ENCODE measurements around the gene TFDP2.

TFDP2 gene

DNA sequence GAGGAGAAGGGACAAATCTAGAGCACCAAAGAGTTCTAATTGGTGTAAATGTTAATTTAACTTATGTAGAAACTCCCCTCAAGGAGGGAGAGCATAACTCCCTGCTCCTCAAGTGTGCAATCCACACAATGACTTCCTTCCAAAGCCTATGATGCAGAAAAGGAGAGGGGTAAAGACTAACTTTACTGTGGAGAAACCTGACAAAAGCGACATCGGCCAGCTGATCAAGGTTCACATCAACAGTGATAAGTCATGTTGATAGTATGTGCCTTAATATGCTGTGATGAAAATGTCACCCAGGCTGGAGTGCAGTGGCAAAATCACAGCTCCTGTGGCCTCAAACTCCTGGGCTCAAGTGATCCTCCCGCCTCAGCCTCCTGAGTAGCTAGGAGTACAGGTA lies 76.5 kb downstream of the TFDP2 start:
- DNase-seq: no peak

DNA sequence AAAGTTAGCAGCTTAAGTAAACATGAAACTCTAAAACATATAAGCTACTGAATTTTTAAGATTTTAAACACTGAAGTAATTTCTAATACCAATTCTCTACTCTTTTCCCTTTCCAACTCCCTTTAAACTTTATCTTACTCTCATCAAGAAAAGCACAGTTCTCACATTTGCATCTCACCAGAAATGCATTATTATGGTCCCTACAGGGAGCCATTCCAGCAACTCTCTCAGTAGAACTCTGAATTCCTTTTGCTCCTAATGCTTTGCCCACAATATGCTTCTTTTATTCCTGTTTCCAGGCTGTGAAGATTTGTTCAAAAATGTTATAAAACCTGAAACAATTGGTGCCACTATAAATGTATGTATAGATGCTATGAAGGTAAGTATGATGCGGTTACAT lies 83.4 kb downstream of the TFDP2 start:
- no peak for DNase-seq

DNA sequence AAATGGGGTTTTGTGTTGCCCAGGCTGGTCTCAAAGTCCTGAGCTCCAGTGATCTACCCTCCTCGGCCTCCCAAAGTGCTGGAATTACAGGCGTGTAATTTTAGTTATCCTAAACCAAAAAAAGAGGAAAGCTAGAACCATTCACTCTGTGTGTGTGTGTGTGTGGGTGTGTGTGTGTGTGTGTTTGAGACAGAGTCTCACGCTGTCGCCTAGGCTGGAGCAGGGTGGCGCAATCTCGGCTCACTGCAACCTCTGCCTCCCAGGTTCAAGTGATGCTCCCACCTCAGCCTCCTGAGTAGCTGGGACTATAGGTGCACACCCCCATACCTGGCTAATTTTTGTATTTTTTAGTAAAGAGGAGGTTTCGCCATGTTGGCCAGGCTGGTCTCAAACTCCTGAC lies 84.0 kb downstream of the TFDP2 start:
- DNase-seq: no peak

DNA sequence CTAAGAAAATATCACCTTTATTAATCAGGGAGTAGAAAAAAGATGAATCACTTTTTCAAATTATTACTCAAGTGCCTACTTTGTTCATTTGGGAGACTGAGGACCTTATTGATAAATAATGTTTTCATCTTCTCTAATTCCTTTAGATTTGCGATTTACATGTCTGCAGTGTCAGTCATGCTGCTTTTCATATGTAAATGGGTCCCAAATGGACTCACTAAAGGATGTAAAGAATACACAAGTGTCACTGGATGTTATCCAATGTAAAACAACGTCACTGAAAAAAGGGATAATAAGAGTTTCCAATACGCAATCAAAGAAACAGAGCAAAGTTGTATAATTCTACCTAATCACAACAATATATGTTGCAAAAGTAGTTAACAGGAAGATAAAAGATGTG lies 84.9 kb downstream of the TFDP2 start:
- no peak for DNase-seq

DNA sequence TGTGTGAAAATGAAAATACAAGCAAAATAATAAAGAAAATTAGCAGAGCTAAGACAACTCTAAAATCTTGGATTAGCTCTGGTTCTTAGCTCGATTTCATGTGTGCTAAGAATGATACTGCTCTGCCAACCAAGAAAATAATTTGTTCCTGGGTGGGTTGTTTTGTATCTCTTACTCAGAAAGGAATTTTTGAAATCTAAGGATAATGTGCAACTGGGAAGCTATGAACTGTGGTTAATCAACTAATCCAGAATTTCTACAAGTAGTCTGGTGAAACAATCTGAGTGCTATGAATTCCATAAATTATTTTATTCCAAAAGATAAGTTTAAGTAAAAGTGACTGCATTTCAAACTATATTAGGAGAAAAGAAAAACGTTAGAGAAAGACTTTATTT lies 92.0 kb downstream of the TFDP2 start:
- DNase-seq: no peak

DNA sequence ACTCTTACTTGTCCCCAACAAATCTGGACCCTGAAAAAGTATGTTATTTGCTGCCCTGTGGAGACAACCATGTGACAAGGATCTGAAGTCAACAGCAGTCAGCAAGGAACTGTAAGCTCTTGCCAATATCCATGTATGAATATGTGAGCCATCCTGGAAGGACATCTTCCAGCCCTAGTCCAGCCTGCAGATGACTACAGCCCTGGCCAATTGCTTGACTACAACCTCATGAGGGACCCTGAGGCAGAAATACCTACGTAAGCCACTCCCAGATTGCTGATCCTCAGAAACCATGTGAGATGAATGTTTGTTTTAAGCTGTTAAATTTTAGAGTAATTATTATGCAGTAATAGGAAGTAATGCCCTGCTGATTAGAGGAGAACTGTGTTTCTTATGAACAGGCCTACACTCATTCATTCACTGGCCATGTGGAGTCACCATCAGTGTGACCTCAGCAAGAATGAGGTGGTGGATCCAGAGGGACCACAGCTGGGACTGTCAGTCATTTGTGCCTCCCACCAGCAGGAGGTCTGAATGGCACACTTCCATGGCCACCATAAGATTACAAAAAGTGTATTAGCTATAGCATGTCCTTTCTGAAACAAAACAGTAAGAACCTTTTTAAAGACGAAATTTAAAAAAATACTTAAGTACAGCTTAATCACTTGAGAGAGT lies 92.6 kb downstream of the TFDP2 start:
- no peak for DNase-seq

DNA sequence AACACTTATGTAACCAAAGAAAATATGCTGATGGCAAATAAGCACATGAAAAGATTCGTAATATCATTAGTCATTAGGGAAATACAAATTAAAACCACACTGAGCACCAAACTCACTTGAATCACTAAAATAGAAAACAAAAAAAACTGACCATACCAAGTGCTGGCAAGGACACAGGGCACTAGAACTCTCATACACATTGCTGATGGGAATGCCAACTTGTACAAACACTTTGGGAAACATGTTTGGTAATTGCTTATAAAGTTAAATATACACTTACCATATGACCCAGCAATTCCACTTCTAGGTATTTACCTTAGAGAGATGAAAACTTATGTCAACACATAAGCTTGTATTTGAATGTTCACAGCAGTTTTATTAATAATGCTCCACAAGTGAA lies 95.5 kb downstream of the TFDP2 start:
- no peak for DNase-seq

DNA sequence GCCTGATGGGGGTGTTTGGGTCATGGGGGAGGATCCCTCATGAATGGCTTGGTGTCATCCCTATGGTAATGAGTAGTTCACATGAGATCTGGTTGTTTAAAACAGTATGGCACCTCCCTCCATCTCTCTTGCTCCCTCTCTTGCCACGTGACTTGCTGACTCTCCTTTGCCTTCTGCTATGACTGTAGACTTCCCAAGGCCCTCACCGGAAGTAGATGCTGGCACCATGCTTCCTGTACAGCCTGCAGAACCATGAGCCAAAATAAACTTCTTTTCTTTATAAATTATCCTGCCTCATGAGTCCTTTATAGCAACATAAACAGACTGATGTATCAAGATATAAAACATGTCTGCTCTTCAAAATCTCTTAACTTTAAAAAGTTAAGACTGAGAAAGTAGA lies 96.1 kb downstream of the TFDP2 start:
- DNase-seq: no peak

DNA sequence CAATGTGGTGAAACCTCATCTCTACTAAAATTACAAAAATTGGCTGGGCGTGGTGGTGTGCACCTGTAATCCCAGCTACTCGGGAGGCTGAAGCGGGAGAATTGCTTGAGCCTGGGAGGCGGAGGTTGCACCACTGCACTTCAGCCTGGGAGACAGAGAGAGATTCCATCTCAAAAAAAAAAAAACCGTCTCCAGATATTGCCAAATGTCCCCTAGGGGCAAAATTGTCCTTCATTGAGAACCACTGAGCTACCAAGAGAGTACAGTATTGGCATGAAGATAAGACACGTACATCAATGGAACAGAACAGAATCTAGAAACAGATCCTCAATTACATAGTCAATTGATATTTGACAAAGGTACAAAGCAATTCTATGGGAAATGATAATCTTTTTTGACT lies 98.0 kb downstream of the TFDP2 start:
- DNase-seq: no peak

DNA sequence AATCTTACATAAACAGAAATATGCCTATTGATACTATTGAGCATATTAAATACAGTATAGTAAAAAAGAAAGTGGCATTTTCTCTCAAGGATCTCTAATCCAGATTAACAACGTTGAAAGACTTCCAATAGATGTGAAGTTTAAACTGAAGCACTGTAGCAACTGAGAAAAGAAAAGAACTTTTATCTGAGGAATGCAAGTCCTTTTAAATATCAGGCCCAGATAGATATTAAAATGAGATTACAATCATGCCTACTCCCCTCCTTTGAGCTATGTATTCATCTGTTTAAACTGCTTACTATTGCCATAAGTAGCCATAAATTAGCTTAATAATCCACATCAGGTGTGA lies 102.3 kb downstream of the TFDP2 start:
- DNase-seq: no peak

DNA sequence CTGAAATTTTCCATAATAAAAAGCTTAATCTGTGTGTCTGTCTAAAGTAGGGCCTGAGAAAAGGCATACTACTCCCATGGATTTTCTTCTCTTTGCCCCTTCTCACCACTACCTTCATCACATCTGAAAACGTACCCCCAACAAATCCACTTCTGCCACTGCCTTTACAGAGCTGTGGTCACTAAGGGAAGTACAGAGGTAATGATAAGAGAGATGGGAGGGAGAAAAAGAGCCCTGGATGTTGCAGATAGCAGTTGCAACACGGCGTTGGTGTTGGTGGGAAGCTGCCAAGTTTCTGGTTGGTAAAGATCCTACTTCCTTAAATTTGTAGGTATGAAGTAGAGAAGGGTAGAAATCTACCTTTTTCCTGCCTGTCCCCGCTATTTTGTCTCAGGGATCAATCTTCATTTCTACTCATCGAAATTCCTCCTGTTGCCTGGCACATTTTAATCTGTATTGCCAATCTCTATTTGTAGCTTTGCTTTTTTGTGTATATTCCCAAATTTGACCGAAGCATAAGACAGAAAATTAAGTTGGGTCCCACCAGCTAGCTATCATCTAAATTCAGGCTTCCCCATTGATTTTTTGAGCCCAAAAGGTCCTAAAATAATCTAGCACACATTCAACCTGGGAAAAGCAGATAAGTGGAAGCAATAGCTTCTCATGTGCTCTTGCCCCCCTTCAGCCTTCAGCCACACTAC lies 102.9 kb downstream of the TFDP2 start:
- DNase-seq: peak; percentile 37

DNA sequence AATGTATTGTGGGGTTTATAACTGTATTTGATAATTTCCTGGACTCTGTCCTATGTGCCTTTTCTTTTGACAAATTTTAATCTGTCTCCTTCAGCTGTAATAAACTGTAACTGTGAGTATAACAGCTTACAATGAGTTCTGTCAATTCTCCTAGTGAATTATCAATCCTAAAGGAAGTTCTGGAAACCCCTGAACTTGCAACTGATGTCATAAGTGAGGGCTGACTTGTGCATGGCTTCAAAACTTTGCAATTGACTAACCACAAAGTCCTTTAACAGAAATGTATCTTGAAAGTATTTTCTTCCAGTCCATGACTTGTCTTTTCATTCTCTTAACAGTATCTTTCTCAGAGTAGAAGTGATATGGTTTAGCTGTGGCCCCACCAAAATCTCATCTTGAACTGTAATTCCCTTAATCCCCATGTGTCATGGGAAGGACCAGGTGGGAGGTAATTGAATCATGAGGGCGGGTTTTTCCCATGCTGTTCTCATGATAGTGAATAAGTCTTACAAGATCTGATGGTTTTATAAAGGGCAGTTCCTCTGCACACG lies 108.3 kb downstream of the TFDP2 start:
- peak; percentile 58 for DNase-seq

DNA sequence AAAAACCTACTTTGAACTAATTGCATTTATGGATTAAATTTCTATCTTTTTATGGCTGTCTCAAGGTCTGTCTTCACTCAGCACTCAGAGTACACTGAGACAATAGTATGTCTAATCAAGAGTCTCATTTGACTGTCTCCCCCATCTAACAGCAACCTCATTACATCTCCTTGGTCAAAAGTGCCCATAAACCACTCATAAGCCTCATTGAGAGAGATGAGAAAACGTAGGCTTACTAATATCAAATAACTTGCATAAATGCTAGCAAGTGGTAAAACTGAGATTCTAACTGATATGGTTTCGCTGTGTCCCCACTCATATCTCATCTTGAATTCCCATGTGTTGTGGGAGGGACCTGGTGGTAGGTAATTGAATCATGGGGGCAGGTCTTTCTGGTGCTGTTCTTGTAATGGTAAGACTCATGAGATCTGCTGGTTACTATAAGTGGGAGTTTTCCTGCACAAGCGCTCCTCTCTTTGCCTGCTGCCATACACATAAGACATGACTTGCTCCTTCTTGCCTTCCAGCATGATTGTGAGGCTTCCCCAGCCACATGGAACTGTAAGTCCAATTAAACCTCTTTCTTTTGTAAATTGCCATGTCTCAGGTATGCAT lies 113.9 kb downstream of the TFDP2 start:
- no peak for DNase-seq

DNA sequence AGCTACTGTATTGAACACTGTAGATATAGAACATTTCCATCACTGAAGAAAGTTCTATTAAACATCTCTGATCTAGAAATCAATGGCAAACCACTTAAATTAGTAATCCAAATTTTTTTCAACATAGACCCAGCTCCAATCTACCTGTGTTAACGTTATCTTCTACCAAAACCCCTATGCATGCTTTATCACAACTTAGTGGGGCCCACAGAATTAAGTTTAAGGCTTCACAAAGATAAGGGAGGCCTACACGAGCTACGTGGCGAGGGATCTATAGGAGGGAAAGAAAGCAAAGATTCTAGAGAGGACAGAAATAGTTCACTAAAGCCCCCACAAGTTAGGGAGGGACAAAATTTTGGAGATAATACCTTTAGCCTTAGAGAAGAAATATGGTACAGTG lies 116.1 kb downstream of the TFDP2 start:
- no peak for DNase-seq

DNA sequence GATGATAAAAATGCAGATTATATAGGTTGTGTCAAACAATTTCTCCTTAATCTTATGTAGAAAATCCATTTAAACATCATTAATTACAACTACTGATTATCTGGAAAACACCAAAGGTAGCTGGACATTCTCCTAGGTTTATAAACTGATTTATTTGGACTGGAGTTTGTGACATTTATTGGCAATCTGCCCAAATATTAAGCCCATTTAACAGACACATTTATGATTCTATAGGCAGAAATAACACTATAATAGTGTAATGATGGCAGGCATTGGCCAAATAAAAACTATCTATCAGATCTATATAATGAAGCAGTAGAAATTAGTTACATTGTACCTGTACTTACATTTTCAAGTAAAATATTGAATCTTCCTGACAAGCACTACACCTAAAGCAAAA lies 117.8 kb downstream of the TFDP2 start:
- DNase-seq: no peak

DNA sequence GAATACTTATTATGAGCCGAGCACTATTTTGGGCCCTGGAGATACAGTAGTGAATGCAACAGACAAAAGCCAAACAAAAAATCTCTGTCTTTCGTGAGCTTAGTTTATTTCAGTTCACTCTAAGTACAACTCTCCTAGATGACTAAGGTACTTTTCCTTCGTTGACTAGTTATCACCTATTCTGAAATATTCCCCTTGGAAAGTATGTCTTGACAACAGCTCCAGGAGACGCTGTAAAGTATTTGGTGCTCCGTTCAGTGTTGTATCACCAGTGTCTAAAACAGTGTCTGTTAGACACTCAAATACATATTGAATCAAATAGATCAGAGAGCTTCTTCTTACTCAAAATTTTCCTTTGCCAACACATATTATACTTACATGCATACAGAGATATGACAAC lies 119.6 kb downstream of the TFDP2 start:
- DNase-seq: no peak

DNA sequence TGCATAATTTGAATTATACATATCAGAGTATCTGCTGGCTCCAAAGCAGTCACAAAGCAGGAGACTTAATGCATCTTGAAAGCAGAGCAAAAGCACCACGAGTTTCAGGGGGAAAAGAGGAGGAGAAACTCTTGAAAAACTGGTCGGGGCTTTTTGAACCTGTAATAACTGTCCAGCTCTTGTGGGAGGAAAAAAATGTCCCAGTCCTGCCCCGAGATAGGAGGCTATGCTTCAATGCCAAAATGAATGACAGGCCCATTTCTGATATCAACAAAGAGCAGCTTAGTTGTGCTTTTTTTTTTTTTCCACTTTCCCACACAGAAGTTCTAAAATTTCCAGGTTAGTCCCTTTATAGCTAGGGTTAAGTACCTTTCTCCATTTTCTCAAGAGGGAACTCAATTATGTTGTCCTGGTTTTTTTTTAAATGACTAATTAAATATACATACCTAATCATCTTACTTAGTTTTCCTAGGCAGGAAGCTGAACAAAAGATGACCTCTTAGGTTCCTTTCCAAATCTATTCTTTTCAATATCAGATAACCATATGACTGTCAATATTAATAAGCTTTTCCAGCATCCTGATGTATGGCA lies 120.2 kb downstream of the TFDP2 start:
- no peak for DNase-seq

DNA sequence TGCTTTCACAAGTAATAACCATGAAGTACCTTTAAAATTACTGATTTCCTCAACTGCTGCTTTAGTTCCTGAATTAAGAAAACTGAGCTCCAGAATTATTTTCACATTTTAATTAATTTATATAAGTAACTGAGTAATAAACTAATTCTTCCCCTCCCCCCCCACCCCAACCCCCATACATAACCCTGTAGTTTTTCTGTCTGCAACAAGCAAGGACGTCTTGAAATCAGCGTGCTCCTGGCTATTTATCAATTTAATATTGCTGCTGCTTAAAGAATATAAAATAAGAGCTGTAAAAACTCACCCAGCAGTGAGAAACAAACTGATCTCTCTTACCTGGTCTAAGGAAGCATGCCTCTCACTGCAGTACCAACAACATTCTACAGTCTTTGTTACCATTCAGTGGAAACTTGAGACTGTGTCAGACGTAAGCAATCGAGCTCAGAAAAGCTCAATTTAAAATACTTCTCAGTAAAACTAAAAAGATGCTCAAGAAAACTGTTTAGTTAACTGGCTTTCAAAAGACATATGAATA lies 121.0 kb downstream of the TFDP2 start:
- peak; percentile 54 for DNase-seq

DNA sequence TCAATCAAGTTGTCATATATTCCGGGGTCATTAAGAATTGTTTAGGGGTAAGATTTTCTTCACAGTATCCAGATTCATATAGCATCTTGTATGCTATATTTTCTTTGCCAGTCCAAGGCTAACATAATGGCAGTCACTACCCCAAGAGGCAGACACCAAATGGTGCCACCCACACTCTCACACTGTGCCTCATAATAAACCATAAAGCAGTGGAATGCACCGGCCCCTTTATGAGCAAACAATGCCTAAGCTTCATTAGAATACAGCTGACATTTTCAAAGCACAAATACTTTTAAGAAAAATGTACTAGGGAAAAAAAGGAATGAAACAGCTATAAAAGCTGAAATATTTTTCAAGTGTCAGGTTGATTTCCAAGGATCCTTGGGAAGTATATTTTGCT lies 121.6 kb downstream of the TFDP2 start:
- peak; percentile 53 for DNase-seq

DNA sequence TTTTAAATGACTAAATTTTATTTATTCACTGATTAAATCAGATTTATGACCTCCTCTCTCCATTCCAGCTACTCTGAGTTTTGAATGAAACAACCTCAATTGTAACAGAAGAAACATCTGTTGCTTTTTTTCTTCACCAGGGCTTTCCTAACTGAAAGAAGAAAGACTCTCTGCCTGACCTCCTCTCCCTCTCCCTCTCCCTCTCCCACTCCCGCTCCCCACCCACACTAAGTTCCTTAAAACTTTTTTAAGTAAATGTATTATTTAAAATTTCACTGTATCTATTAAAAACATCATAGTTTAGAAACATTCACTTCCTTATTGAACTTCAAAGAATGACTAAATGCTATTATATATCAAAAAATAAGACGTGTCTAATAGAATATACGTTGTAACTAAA lies 122.0 kb downstream of the TFDP2 start:
- DNase-seq: peak; percentile 52

DNA sequence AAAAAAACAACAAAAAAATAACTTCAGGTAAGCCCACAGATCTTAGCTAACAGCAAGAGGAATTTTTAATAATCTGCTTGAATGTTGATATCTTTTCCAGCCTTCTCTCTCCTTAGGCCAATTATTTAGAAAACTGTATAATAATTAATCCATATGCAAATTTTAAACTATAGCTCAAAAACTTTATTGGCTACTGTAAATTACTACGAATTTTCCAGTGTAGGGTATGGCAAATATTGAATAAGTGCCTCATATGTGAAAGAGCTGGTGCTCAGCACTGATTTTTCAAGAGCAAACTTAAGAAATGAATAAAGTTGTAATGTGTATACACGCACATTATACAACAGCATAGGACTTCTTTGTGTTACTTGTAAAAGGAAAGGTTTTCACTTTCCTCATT lies 123.0 kb downstream of the TFDP2 start:
- no peak for DNase-seq

DNA sequence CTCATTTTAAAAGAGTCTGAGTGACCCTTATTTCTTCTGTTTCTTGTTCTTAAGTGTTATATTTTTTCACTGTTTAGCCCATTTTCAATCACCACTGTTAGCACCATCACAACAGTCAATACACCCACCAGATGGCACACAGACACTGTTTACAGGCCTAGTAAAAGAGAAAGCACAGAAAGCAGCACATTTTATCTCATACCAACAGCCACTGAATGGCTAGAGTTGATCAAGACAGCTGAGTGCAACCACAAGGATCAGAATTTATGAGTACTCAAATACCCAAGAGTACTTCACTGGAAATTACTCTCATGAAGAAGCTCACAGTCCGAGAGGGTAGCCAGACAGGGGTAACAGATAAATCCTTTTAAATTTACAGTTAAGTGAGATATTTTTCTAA lies 127.0 kb downstream of the TFDP2 start:
- peak; percentile 52 for DNase-seq

DNA sequence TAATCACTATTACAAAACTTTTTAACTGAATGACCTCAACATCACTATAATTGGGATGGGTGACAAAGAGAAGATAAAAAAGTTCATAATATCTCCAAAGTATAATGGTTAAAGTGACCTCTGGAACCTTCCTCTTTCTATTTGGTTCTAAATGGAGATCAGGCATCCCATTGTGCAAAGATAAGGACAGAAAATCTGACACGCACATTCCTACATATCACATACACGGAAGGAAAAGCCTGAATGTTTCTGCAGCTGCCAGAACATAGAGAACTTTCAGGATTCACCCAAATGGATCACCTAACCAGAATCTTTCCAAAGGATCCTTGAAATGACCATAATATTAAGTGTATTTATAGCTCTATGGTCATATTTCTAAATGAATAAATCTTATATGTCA lies 128.2 kb downstream of the TFDP2 start:
- no peak for DNase-seq
